DMS114 treated with DMSO at 0.1 percent for 48 hours (cell line): Measurements from ENCODE around the gene WTAP.

Experiments
- DNase-seq: peaks from one replicate; lab custom pipeline; 2025; ENCODE audit not compliant: unreplicated experiment; lab: John Stamatoyannopoulos, UW

WTAP gene

GRCh38 chr6:159800141-159800865, 73.0 kb downstream of the WTAP start, which contains the start of gene PNLDC1:
TSS of gene PNLDC1 (plus strand) at chr6:159800276. CDS start at chr6:159800308, 32 bp downstream.
- no peak for DNase-seq

GRCh38 chr6:159801935-159802334, 74.6 kb downstream of the WTAP start:
- DNase-seq: no peak

GRCh38 chr6:159804504-159804903, 77.2 kb downstream of the WTAP start:
- DNase-seq: no peak

- no peak for DNase-seq
Measured at GRCh38 chr6:159805440-159806020, 78.2 kb downstream of the WTAP start.
